B cell (primary cell): ENCODE measurements around the gene ZNF319. TPM values are rescaled to one million over a fixed set of nuclear protein-coding genes. Genes with fewer than 3 reads are reported as not detected.

Experiments
- ATAC-seq: fragments of 200-7000 bp; cut with Tn5 transposase; one replicate; pipeline ENCODE4 v1.10.0; 2021; ENCODE audit warnings: low read depth, mild to moderate bottlenecking, moderate number of reproducible peaks, moderate library complexity
- CTCF ChIA-PET: fragments of 350-600 bp; sonication (Branson Sonifier 250); formaldehyde crosslinking; loops from one replicate; lab custom pipeline; 2021; ENCODE audit warnings: antibody characterized with exemption, inconsistent platforms; lab: Charles Lee
- POLR2A ChIA-PET: fragments of 350-600 bp; sonication (Branson Sonifier 250); formaldehyde crosslinking; loops from one replicate; lab custom pipeline; 2021; ENCODE audit warnings: antibody characterized with exemption; lab: Charles Lee
- DNase-seq: peaks from one replicate; pipeline ENCODE4 v3.0.0; 2013
- H2AFZ ChIP-seq: 2 replicates; pipeline ENCODE4 v1.6.1; 2012; ENCODE audit warnings: mild to moderate bottlenecking, low read depth, low read length; ENCODE audit not compliant: insufficient read depth, poor library complexity, severe bottlenecking
- H3K27ac ChIP-seq, 2 donors: 1 replicate in 1 of 2; 2 replicates in 1 of 2; pipeline ENCODE4 v1.5.1; 2012 to 2013; ENCODE audit warnings: low read length in 2 of 2, mild to moderate bottlenecking in 2 of 2, moderate library complexity in 1 of 2
- H3K27me3 ChIP-seq, 4 experiments: fragments of 200-600 bp in 1 of 4; sonication (generic) in 1 of 4; replicated peaks in 1 of 4; 1 replicate in 2 of 4; 2 replicates in 2 of 4; pipeline versions ENCODE4 v1.6.1 to v1.7.0; 2013 to 2016; ENCODE audit warnings: low read length in 3 of 4, mild to moderate bottlenecking in 2 of 4, mixed read lengths in 1 of 4, moderate library complexity in 1 of 4; ENCODE audit not compliant: insufficient read depth in 4 of 4, control insufficient read depth in 3 of 4; ENCODE audit errors: control extremely low read depth in 1 of 4
- H3K36me3 ChIP-seq, 2 experiments: replicated peaks in 1 of 2; 1 replicate in 1 of 2; 2 replicates in 1 of 2; pipeline versions ENCODE4 v1.6.1 to v1.7.1; 2013; ENCODE audit warnings: low read length in 1 of 2; ENCODE audit not compliant: insufficient read depth in 2 of 2, control insufficient read depth in 1 of 2; ENCODE audit errors: control extremely low read depth in 1 of 2, extremely low read depth in 1 of 2
- H3K4me1 ChIP-seq, 2 donors: fragments of 200-600 bp in 1 of 2; sonication (generic) in 1 of 2; 1 replicate in 1 of 2; 2 replicates in 1 of 2; pipeline versions ENCODE4 v1.5.1 to v1.6.1; 2013 to 2017; ENCODE audit warnings: low read length in 2 of 2; ENCODE audit not compliant: control insufficient read depth in 2 of 2, insufficient read depth in 2 of 2
- H3K4me2 ChIP-seq: replicated peaks from 2 replicates; pipeline ENCODE3; 2012; ENCODE audit warnings: mild to moderate bottlenecking, low read depth, low read length; ENCODE audit not compliant: poor library complexity, severe bottlenecking
- H3K4me3 ChIP-seq, 5 experiments: fragments of 200-600 bp in 1 of 5; sonication (generic) in 1 of 5; 1 replicate in 3 of 5; 2 replicates in 2 of 5; pipeline versions ENCODE4 v1.5.1 to v1.7.0; 2011 to 2016; ENCODE audit warnings: low read length in 4 of 5, mild to moderate bottlenecking in 4 of 5, low read depth in 2 of 5, control low read depth in 1 of 5, moderate library complexity in 1 of 5; ENCODE audit not compliant: insufficient read depth in 1 of 5; ENCODE audit errors: control extremely low read depth in 1 of 5, extremely low read depth in 1 of 5
- H3K79me2 ChIP-seq: fragments of 200-600 bp; sonication (generic); one replicate; pipeline ENCODE4 v1.6.0; 2016; ENCODE audit warnings: low read length; ENCODE audit not compliant: control insufficient read depth, insufficient read depth
- H3K9ac ChIP-seq: fragments of 200-600 bp; sonication (generic); 2 replicates; pipeline ENCODE4 v1.6.1; 2017; ENCODE audit warnings: mild to moderate bottlenecking, low read length, moderate library complexity
- H3K9me3 ChIP-seq, 3 donors: one replicate each; pipeline versions ENCODE4 v1.6.1 to v1.7.1; 2013; ENCODE audit warnings: low read length in 2 of 3; ENCODE audit not compliant: control insufficient read depth in 2 of 3, insufficient read depth in 1 of 3; ENCODE audit errors: control extremely low read depth in 1 of 3
- H4K20me1 ChIP-seq: 2 replicates; pipeline ENCODE4 v1.6.0; 2012; ENCODE audit warnings: mild to moderate bottlenecking, low read length; ENCODE audit not compliant: insufficient read depth, control insufficient read depth, poor library complexity, severe bottlenecking
- H3K27ac Mint-ChIP-seq: one replicate; pipeline ENCODE4 v1.8.0; 2021; ENCODE audit warnings: mixed read lengths
- H3K27me3 Mint-ChIP-seq: one replicate; pipeline ENCODE4 v1.8.0; 2021; ENCODE audit warnings: mixed read lengths
- H3K4me1 Mint-ChIP-seq: one replicate; pipeline ENCODE4 v1.8.0; 2021; ENCODE audit warnings: mixed read lengths
- H3K4me3 Mint-ChIP-seq: one replicate; pipeline ENCODE4 v1.8.0; 2021; ENCODE audit warnings: mixed read lengths
- H3K9me3 Mint-ChIP-seq: one replicate; pipeline ENCODE4 v1.8.0; 2022; ENCODE audit warnings: mixed read lengths; ENCODE audit not compliant: insufficient read depth
- CTCF ChIP-seq: fragments of 200-600 bp; IDR thresholded peaks from one replicate; pipeline ENCODE4 v1.8.0; 2022; ENCODE audit warnings: antibody characterized with exemption, mild to moderate bottlenecking
- EZH2 ChIP-seq: IDR thresholded peaks from 2 replicates; pipeline ENCODE4 v1.6.1; 2012; ENCODE audit warnings: borderline replicate concordance, low read depth, mild to moderate bottlenecking, moderate library complexity, low read length; ENCODE audit not compliant: insufficient read depth, poor library complexity, severe bottlenecking
- WGBS: methylation state at CpG from one replicate; pipeline ENCODE4 v1.1.5; 2013; ENCODE audit warnings: missing lambda C conversion rate; ENCODE audit not compliant: insufficient coverage; 5-methylcytosine and 5-hydroxymethylcytosine counted together
- intact Hi-C: fragments of 100-400 bp; cut with micrococcal nuclease; formaldehyde crosslinking; loops from one replicate; pipeline ENCODE4 v1.10.0; 2022
- polyA plus RNA-seq: library from polyadenylated mRNA; depleted of rRNA; stranded (reverse); fragments of >200 nt; gene quantifications from 2 replicates; pipeline ENCODE4 v1.2.3, GENCODE V29; 2012
- total RNA-seq, 2 donors: library from RNA; stranded (reverse); fragments of 120-200 nt in 1 of 2; gene quantifications; 1 replicate in 1 of 2; 2 replicates in 1 of 2; pipeline versions ENCODE4 v1.2.3 to v1.2.4, GENCODE V29; 2013 to 2022

ZNF319 gene
- total and polyA plus RNA-seq, 2 donors (not counting 1 experiment from before 2014, with no cell fraction given) = 12.4 to 15.1 TPM

- H4K20me1 ChIP-seq = peaks cover 22% of the 10 kb centered on the region
- CTCF ChIA-PET = interaction anchor here (0.6 to 2.7 kb wide), 11 partner anchors 12 to 410 kb away, joined by 3 to 15 read pairs (median 4); partner anchors contain the start of genes CFAP20 and KATNB1
- peak within 1 kb of the TSS; percentile 90 for H3K9ac ChIP-seq
- H3K4me1 ChIP-seq = peaks cover 16 to 26% of the 10 kb centered on the region in 2 donors
- TF ChIP-seq CTCF = peak; percentile 71
- TF ChIP-seq EZH2 = no peak
- H3K9me3 ChIP-seq = no peaks in the 10 kb centered on the region
- intact Hi-C loops = loop anchor here (1.0 to 10.0 kb wide), 10 partner anchors 16 to 814 kb away; partner anchors contain the start of genes ARL2BP, CCDC102A, CFAP20 and CSNK2A2
- ATAC-seq (peak; percentile 83), DNase-seq (peak; percentile 93)
- H2AFZ ChIP-seq = peak within 1 kb of the TSS; percentile 83
- Mint-ChIP-seq H3K27ac (peak within 1 kb of the TSS; percentile 96), H3K4me1 (peaks cover 34% of the 10 kb centered on the region), H3K27me3 (no peaks in the 10 kb centered on the region), H3K4me3 (peak within 1 kb of the TSS; percentile 97), H3K9me3 (no peaks in the 10 kb centered on the region)
- peaks cover 0 to 23% of the 10 kb centered on the region in 2 experiments for H3K36me3 ChIP-seq
- H3K27ac ChIP-seq = peak within 1 kb of the TSS; percentile 86 to 87
- WGBS = under 1% methylated on average over 80 of the region's 81 CpGs
- H3K27me3 ChIP-seq = no peaks in the 10 kb centered on the region
- H3K4me2 ChIP-seq = peak within 1 kb of the TSS; percentile 100
- peak within 1 kb of the TSS; percentile 48 to 95 (median 88) for H3K4me3 ChIP-seq
- peaks cover 13% of the 10 kb centered on the region for H3K79me2 ChIP-seq
- POLR2A ChIA-PET = interaction anchor here (0.5 to 1.2 kb wide), 4 partner anchors 128 to 990 kb away, joined by 3 to 6 read pairs (median 5); partner anchors contain the start of gene CFAP20
Measured at GRCh38 chr16:58000706-58001676, 519 bp upstream of the ZNF319 start, which contains the start of gene USB1. Gene USB1 (plus strand): TSS chr16:58001407. CDS start chr16:58001484, 77 bp downstream.
